Esophagus (tissue), 2 donors: Measurements from ENCODE around the gene PPP1R16B. TPM values are rescaled to one million over a fixed set of nuclear protein-coding genes. Genes with fewer than 3 reads are reported as not detected.

Experiments
- H3K27ac ChIP-seq, 2 donors: one replicate each; pipeline ENCODE4 v1.5.1; 2013; ENCODE audit warnings: low read depth in 2 of 2, mild to moderate bottlenecking in 2 of 2, inconsistent platforms in 1 of 2, low read length in 1 of 2, moderate library complexity in 1 of 2
- H3K27me3 ChIP-seq, 2 donors: one replicate each; pipeline ENCODE4 v1.6.1; 2013; ENCODE audit warnings: low read length in 2 of 2, control low read depth in 1 of 2, mild to moderate bottlenecking in 1 of 2; ENCODE audit not compliant: insufficient read depth in 2 of 2, control insufficient read depth in 1 of 2
- H3K36me3 ChIP-seq, 2 donors: one replicate each; pipeline ENCODE4 v1.6.1; 2013; ENCODE audit warnings: low read length in 1 of 2; ENCODE audit not compliant: control insufficient read depth in 2 of 2, insufficient read depth in 2 of 2
- H3K4me1 ChIP-seq, 2 donors: one replicate each; pipeline ENCODE4 v1.6.1; 2013; ENCODE audit warnings: low read length in 1 of 2; ENCODE audit not compliant: control insufficient read depth in 2 of 2, insufficient read depth in 2 of 2
- H3K4me3 ChIP-seq, 2 donors: one replicate each; pipeline ENCODE4 v1.5.1; 2013; ENCODE audit warnings: low read length in 2 of 2, mild to moderate bottlenecking in 2 of 2, low read depth in 1 of 2, moderate library complexity in 1 of 2
- H3K9me3 ChIP-seq, 2 donors: one replicate each; pipeline ENCODE4 v1.6.1; 2013; ENCODE audit warnings: mild to moderate bottlenecking in 2 of 2, low read depth in 1 of 2, low read length in 1 of 2, moderate library complexity in 1 of 2; ENCODE audit not compliant: control insufficient read depth in 2 of 2, insufficient read depth in 1 of 2
- WGBS, 2 donors: extraction: QIAGEN DNeasy Blood & Tissue Kit; methylation state at CpG; one replicate each; pipeline ENCODE4 v1.1.7; 2013; 5-methylcytosine and 5-hydroxymethylcytosine counted together
- polyA plus RNA-seq, 2 donors: library from polyadenylated mRNA; stranded (reverse); fragments of 200-250 nt; gene quantifications; one replicate each; pipeline ENCODE4 v1.2.3, GENCODE V29; 2013
- donor health status: healthy with polysubstance abuse.
- donor health status: Bipolar disorder and iron deficiency.

Gene PPP1R16B
- polyA plus RNA-seq, 2 donors, result 1.0 to 1.5 TPM

DNA sequence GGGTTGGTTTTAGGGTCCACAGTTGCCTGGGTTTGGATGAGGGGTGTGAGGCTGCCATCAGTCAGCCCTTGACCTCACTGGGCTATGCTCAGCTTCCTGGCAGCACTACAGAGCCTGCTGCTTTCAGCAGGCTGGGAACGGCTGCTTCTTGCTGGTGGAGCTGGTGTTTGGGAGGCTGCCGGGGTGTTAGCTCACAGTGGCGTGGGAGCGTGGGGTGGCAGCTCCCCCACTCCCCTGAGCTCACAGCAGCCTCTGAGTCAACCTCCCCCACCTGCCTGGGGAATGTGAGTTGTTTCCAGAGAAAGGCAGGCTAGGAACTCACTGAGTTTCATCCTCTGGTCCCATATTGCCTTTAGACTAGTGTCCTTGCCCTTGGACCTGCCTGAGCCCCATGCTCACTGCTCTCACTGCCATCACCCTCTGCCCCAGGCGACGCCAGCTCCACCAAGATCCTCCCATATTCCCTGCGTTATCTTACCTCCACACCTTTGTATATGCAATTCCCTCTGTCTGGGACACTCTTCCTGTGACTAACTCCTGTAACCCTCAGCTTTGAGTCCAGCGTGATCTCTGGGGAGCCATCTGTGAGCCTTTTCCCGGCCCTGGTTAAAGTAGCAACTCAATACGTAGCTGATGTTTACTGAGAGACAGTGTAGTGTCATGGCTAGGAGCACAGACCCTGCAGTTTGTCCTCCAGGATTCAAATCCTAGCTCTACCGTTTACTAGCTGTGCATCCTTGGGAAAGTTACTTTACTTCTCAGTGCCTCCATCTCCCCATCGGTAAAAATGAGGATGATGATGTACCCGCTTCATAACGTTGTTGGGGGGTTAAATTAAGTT is 34.8 kb downstream of the PPP1R16B start:
- H3K36me3 ChIP-seq, result no peaks in the 10 kb centered on the region
- H3K4me1 ChIP-seq, result peaks cover 3 to 6% of the 10 kb centered on the region in 2 donors
- no peaks in the 10 kb centered on the region for H3K27me3 ChIP-seq
- no peak overlapping the region for H3K4me3 ChIP-seq
- WGBS, 2 donors, result 70 to 74% methylated on average over 14 of the region's 14 CpGs
- peaks cover 0 to 5% of the 10 kb centered on the region in 2 donors for H3K9me3 ChIP-seq
- peak overlapping the region; percentile 18 to 20 for H3K27ac ChIP-seq

DNA sequence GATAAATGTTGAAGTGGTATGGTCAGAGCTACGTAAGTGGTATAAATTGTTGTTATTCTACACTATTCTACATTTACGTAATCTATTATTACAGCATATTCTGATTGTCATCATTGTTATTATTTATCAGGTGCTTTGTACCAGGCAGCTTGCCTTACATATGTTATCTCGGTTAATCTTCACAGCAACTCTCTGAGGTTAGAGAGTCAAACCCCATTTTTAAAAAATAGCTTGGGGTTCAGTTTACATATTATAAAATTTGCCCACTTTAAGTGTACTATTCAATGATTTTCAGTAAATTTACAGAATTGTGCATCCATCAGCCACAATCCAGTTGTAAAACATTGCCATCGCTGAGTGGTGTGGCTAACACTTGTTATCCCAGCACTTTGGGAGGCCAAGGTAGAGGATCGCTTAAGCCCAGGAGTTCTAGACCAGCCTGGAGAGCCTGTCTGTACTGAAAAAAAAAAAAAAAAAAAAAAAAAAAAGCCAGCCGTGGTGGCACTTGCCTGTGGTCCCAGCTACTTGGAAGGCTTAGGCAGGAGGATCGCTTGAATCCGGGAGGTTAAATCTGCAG is 35.5 kb downstream of the PPP1R16B start:
- peaks cover 0 to 5% of the 10 kb centered on the region in 2 donors for H3K9me3 ChIP-seq
- H3K27me3 ChIP-seq, result no peaks in the 10 kb centered on the region
- H3K27ac ChIP-seq, result no peak overlapping the region
- no peaks in the 10 kb centered on the region for H3K36me3 ChIP-seq
- 75 to 79% methylated on average over 8 of the region's 8 CpGs for WGBS, 2 donors
- H3K4me3 ChIP-seq, result no peak overlapping the region
- peaks cover 3 to 6% of the 10 kb centered on the region in 2 donors for H3K4me1 ChIP-seq

DNA sequence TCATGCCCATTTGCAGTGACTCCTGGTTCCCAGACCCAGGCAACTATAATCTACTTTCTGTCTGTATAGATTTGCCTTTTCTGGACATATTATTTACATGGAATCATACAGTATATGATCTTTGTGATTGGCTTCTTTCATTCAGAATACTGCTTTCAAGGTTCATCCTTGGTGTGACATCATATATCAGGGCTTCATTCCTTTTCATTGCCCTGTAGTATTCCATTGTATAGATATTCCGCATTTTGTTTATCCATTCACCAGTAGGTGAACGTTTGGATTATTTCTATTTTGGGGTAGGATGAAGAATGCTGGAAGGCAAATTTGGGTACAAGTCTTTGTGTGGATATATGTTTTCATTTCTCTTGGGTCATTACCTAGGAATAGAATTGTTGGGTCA is 36.1 kb downstream of the PPP1R16B start:
- Histone ChIP-seq H3K27ac (no peak overlapping the region), H3K4me1 (peaks cover 3 to 6% of the 10 kb centered on the region in 2 donors), H3K36me3 (no peaks in the 10 kb centered on the region), H3K27me3 (no peaks in the 10 kb centered on the region), H3K4me3 (no peak overlapping the region), H3K9me3 (peaks cover 0 to 5% of the 10 kb centered on the region in 2 donors)
- 50% methylated on average over 2 of the region's 2 CpGs for WGBS, 2 donors

DNA sequence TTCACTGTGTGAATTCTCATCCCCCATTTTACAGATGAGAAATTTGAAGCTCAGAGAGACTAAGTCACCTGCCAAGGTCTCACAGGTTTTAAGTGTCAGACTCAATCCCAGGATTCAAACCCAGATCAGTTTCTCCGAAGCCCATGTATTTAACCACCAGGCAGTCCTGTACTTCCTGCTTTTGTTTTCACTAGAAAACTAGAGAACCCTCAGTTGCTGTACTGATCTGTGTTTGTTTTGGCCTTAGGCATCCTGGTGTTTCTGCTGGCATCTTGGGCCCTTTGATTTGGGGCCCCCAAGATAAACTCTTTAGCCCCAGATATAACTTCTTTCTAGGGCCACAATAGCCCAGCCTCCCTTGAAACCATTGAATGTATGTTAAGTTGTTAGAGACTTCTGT is 36.5 kb downstream of the PPP1R16B start:
- H3K27ac ChIP-seq, result no peak overlapping the region

DNA sequence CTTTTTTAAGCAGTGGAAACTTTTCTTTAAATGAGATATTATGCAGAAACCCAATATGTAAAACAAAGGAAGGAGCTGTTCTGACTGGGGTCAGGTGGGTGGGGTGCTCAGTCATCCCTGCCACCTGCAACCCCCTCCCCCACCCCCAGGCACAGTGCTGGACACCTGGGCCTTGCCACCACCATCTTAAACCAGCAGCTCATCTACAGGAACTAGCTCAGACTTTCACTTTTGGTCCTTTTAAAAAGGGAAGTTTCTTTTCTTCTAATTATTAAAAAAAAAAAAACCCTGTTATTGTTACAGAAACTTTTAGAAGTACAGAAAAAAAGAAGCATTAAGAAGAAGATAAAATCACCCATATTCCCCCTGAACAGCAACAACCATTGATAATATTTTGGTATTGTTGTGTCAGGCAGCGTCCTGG is 37.1 kb downstream of the PPP1R16B start:
- Histone ChIP-seq H3K36me3 (no peaks in the 10 kb centered on the region), H3K27me3 (no peaks in the 10 kb centered on the region), H3K4me3 (no peak overlapping the region), H3K9me3 (peaks cover 0 to 5% of the 10 kb centered on the region in 2 donors), H3K27ac (no peak overlapping the region), H3K4me1 (peaks cover 3 to 6% of the 10 kb centered on the region in 2 donors)
- 58 to 64% methylated on average over 1 of the region's 1 CpG for WGBS, 2 donors

More for the DNA sequence above, 36.5 kb downstream of the PPP1R16B start:
- WGBS, 2 donors, result 68 to 78% methylated on average over 1 of the region's 1 CpG
- no peak overlapping the region for H3K4me3 ChIP-seq
- peaks cover 0 to 5% of the 10 kb centered on the region in 2 donors for H3K9me3 ChIP-seq
- H3K27me3 ChIP-seq, result no peaks in the 10 kb centered on the region
- peaks cover 3 to 6% of the 10 kb centered on the region in 2 donors for H3K4me1 ChIP-seq
- H3K36me3 ChIP-seq, result no peaks in the 10 kb centered on the region

DNA sequence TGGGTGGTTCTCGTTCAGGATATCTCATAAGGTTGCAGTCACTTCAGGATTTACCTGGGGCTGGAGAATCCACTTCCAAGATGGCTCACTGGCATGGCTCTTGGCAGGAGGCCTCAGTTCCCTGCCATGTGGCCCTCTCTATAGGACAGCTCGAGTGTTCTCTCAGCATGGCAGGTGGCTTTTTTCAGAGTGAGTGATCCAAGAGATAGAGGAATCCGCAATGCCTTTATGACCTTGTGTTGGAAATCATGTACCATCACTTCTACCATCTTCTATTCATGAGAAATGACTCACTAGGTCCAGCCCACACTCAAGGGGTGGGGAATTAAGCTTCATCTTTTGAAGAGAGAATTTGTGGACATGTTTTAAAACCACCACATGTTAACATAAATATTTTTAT is 37.8 kb downstream of the PPP1R16B start:
- Histone ChIP-seq H3K36me3 (no peaks in the 10 kb centered on the region), H3K27me3 (no peaks in the 10 kb centered on the region), H3K4me1 (peaks cover 3% of the 10 kb centered on the region in 2 donors), H3K4me3 (no peak overlapping the region), H3K27ac (peak overlapping the region in 1 of 2 donors; percentile 15), H3K9me3 (peaks cover 0 to 5% of the 10 kb centered on the region in 2 donors)
- 55 to 72% methylated on average over 3 of the region's 3 CpGs for WGBS, 2 donors

DNA sequence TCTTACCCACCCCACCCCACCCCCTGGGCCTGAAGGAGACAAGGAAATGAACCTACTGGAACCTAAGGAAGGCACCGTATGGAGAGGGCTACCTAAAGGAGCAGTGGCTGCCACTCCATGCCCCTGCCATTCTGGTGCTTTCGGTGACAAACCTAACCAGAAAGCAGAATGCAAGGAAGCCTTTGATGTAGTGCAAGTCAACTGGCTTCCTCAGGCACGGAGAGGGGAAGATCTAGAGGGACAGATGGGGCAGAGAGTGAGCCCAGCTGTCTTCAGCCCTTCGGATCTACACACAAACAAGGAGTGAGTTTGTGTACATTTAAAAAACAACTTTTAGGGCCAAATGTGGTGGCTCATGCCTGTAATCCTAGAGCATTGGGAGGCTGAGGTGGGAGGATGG is 39.5 kb downstream of the PPP1R16B start:
- no peaks in the 10 kb centered on the region for H3K36me3 ChIP-seq
- peaks cover 0 to 3% of the 10 kb centered on the region in 2 donors for H3K9me3 ChIP-seq
- H3K27me3 ChIP-seq, result no peaks in the 10 kb centered on the region
- 68 to 74% methylated on average over 4 of the region's 4 CpGs for WGBS, 2 donors
- no peak overlapping the region for H3K4me3 ChIP-seq
- no peak overlapping the region for H3K27ac ChIP-seq
- peaks cover 0 to under 1% of the 10 kb centered on the region in 2 donors for H3K4me1 ChIP-seq

DNA sequence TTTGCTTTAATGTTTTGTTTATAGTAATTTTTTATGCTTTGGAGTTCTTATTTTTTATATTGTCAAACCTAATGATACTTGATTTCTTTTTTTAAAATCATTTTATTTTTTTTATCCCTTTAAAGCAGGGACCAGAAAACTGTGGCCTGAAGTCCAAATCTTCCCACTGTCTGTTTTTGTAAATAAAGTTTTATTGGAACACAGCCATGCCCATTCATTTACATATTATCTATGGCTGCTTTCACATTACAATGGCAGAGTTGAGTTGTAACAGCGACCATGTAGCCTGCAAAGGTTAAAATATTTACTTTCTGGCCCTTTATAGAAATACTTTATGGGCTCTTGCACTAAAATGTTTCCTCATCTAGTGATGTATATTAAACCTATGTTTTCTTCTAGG is 42.3 kb downstream of the PPP1R16B start:
- Histone ChIP-seq H3K27me3 (no peaks in the 10 kb centered on the region), H3K27ac (no peak overlapping the region), H3K4me3 (no peak overlapping the region), H3K4me1 (no peaks in the 10 kb centered on the region), H3K36me3 (no peaks in the 10 kb centered on the region), H3K9me3 (no peaks in the 10 kb centered on the region)
- 69 to 78% methylated on average over 1 of the region's 1 CpG for WGBS, 2 donors

DNA sequence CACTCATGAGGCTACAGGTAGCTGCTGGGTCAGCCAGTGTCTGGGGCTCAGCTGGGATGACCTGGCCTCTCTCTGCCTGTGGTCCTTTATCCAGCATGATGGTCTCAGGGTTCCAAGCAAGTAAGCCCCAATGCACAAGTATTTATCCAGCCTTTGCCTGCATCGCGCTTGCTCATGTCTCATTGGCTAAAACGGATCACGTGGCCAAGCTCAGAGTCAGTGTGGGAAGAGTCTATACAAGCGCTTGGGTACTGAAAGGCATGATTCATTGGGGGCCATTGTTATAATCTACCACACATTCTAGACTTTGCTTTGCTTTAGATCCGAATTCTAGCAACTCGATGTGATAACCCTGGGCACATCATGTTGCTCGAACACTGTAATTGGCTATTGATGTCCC is 48.3 kb downstream of the PPP1R16B start:
- 93 to 95% methylated on average over 8 of the region's 8 CpGs for WGBS, 2 donors

More for the DNA sequence above, 48.3 kb downstream of the PPP1R16B start:
- no peak overlapping the region for H3K27ac ChIP-seq
- no peak overlapping the region for H3K4me3 ChIP-seq
- H3K27me3 ChIP-seq, result no peaks in the 10 kb centered on the region
- no peaks in the 10 kb centered on the region for H3K36me3 ChIP-seq
- H3K4me1 ChIP-seq, result peaks cover 0 to 2% of the 10 kb centered on the region in 2 donors
- no peaks in the 10 kb centered on the region for H3K9me3 ChIP-seq
